H9 (cell line): ENCODE data around the gene ZBTB12. TPM values are rescaled to one million over a fixed set of nuclear protein-coding genes. Genes with fewer than 3 reads are reported as not detected.
"Not testable (repeated sequence)": the region's sequence is repeated elsewhere in the genome, so short reads cannot be mapped to it uniquely, and the experiment has no call there.

ENCODE experiments used
- DNase-seq: peaks from one replicate; pipeline ENCODE4 v3.0.0-alpha.2; 2017
- H2AFZ ChIP-seq: one replicate; pipeline ENCODE4 v1.6.1; 2013; ENCODE audit warnings: mild to moderate bottlenecking, low read length, control low read depth, moderate library complexity
- H2AK5ac ChIP-seq: 2 replicates; pipeline ENCODE4 v1.6.1; 2013; ENCODE audit warnings: low read length, control low read depth, mixed read lengths; ENCODE audit not compliant: insufficient read length
- H2BK120ac ChIP-seq: one replicate; pipeline ENCODE4 v1.6.1; 2013; ENCODE audit warnings: low read depth, mild to moderate bottlenecking, low read length, control low read depth, inconsistent platforms; ENCODE audit not compliant: poor library complexity, severe bottlenecking
- H2BK12ac ChIP-seq: 2 replicates; pipeline ENCODE4 v1.6.1; 2013; ENCODE audit warnings: low read length, control low read depth, mixed read lengths, low read depth; ENCODE audit not compliant: insufficient read length
- H2BK15ac ChIP-seq: 2 replicates; pipeline ENCODE4 v1.6.1; 2013; ENCODE audit warnings: low read depth, low read length, control low read depth
- H2BK20ac ChIP-seq: one replicate; pipeline ENCODE4 v1.6.1; 2013; ENCODE audit warnings: low read depth, mild to moderate bottlenecking, low read length, control low read depth, inconsistent platforms; ENCODE audit not compliant: poor library complexity, severe bottlenecking
- H2BK5ac ChIP-seq: 2 replicates; pipeline ENCODE4 v1.6.1; 2013; ENCODE audit warnings: low read length, control low read depth, mixed read lengths; ENCODE audit not compliant: insufficient read length
- H3K14ac ChIP-seq: 2 replicates; pipeline ENCODE4 v1.6.1; 2013; ENCODE audit warnings: low read length, control low read depth; ENCODE audit not compliant: insufficient read depth
- H3K18ac ChIP-seq: 2 replicates; pipeline ENCODE4 v1.6.1; 2013; ENCODE audit warnings: low read depth, mild to moderate bottlenecking, mixed read lengths, low read length, control low read depth; ENCODE audit not compliant: insufficient read length
- H3K23ac ChIP-seq: 2 replicates; pipeline ENCODE4 v1.6.1; 2013; ENCODE audit warnings: low read length, control low read depth, mixed read lengths, low read depth; ENCODE audit not compliant: insufficient read length
- H3K23me2 ChIP-seq: 2 replicates; pipeline ENCODE4 v1.6.1; 2013; ENCODE audit warnings: low read depth, mild to moderate bottlenecking, mixed read lengths, low read length, control low read depth; ENCODE audit not compliant: insufficient read length, poor library complexity, severe bottlenecking
- H3K27ac ChIP-seq: 2 replicates; pipeline ENCODE4 v1.5.1; 2013; ENCODE audit warnings: low read length, control low read depth, mixed read lengths, low read depth; ENCODE audit not compliant: insufficient read length
- H3K27me3 ChIP-seq: 2 replicates; pipeline ENCODE4 v1.6.1; 2013; ENCODE audit warnings: low read length, control low read depth, inconsistent platforms; ENCODE audit not compliant: insufficient read depth
- H3K4ac ChIP-seq: 2 replicates; pipeline ENCODE4 v1.6.1; 2013; ENCODE audit warnings: low read depth, mild to moderate bottlenecking, control low read depth, inconsistent platforms, low read length, moderate library complexity
- H3K4me1 ChIP-seq: 2 replicates; pipeline ENCODE4 v1.6.1; 2013; ENCODE audit warnings: low read length, control low read depth, inconsistent platforms; ENCODE audit not compliant: insufficient read depth
- H3K4me2 ChIP-seq: 2 replicates; pipeline ENCODE4 v1.6.1; 2013; ENCODE audit warnings: low read length, control low read depth, mixed read lengths; ENCODE audit not compliant: insufficient read length, insufficient read depth
- H3K56ac ChIP-seq: 2 replicates; pipeline ENCODE4 v1.6.1; 2013; ENCODE audit warnings: low read depth, mild to moderate bottlenecking, mixed read lengths, low read length, control low read depth; ENCODE audit not compliant: insufficient read length
- H3K79me1 ChIP-seq: 2 replicates; pipeline ENCODE4 v1.6.1; 2013; ENCODE audit warnings: low read depth, mild to moderate bottlenecking, moderate library complexity, low read length, control low read depth, inconsistent platforms; ENCODE audit not compliant: insufficient read depth, poor library complexity, severe bottlenecking
- H3K79me2 ChIP-seq: 2 replicates; pipeline ENCODE4 v1.6.1; 2013; ENCODE audit warnings: low read length, control low read depth, inconsistent platforms; ENCODE audit not compliant: insufficient read depth
- H3K9ac ChIP-seq: 2 replicates; pipeline ENCODE4 v1.6.1; 2013; ENCODE audit warnings: low read length, control low read depth, mixed read lengths; ENCODE audit not compliant: insufficient read length; ENCODE audit errors: extremely low read depth
- H3K9me3 ChIP-seq: one replicate; pipeline ENCODE4 v1.6.1; 2013; ENCODE audit warnings: low read depth, low read length, inconsistent platforms; ENCODE audit not compliant: control insufficient read depth
- H3T11ph ChIP-seq: one replicate; pipeline ENCODE4 v1.6.1; 2013; ENCODE audit warnings: mild to moderate bottlenecking, low read length, control low read depth, inconsistent platforms
- H4K20me1 ChIP-seq: one replicate; pipeline ENCODE4 v1.6.1; 2013; ENCODE audit not compliant: control insufficient read depth, insufficient read length, insufficient read depth
- H4K5ac ChIP-seq: 2 replicates; pipeline ENCODE4 v1.6.1; 2013; ENCODE audit warnings: low read depth, mild to moderate bottlenecking, mixed read lengths, low read length, control low read depth; ENCODE audit not compliant: insufficient read length
- H4K8ac ChIP-seq: replicated peaks from 2 replicates; pipeline ENCODE4 v1.6.1; 2013; ENCODE audit warnings: low read length, control low read depth, mixed read lengths, low read depth; ENCODE audit not compliant: insufficient read length
- H4K91ac ChIP-seq: 2 replicates; pipeline ENCODE4 v1.6.1; 2013; ENCODE audit warnings: low read depth, mild to moderate bottlenecking, moderate library complexity, mixed read lengths, low read length, control low read depth; ENCODE audit not compliant: insufficient read length
- H3K27ac Mint-ChIP-seq, 3 experiments: 2 replicates in 2 of 3; 3 replicates in 1 of 3; pipeline ENCODE4 v1.8.0; 2020 to 2021; ENCODE audit warnings: mixed read lengths in 3 of 3, mild to moderate bottlenecking in 1 of 3, moderate library complexity in 1 of 3
- H3K27me3 Mint-ChIP-seq: 2 replicates; pipeline ENCODE4 v1.8.0; 2021; ENCODE audit warnings: low read depth, mild to moderate bottlenecking, moderate library complexity, mixed read lengths
- H3K36me3 Mint-ChIP-seq, 3 experiments: 2 replicates in 2 of 3; 3 replicates in 1 of 3; pipeline ENCODE4 v1.8.0; 2020 to 2021; ENCODE audit warnings: low read depth in 3 of 3, mixed read lengths in 3 of 3; ENCODE audit not compliant: insufficient read depth in 1 of 3
- H3K4me1 Mint-ChIP-seq, 2 experiments: 2 replicates each; pipeline ENCODE4 v1.8.0; 2020; ENCODE audit warnings: mixed read lengths in 2 of 2
- H3K4me3 Mint-ChIP-seq, 2 experiments: 2 replicates in 1 of 2; 3 replicates in 1 of 2; pipeline ENCODE4 v1.8.0; 2020 to 2021; ENCODE audit warnings: mild to moderate bottlenecking in 2 of 2, mixed read lengths in 2 of 2, moderate library complexity in 1 of 2
- H3K9me3 Mint-ChIP-seq, 2 experiments: 2 replicates in 1 of 2; 3 replicates in 1 of 2; pipeline ENCODE4 v1.8.0; 2020; ENCODE audit warnings: mild to moderate bottlenecking in 2 of 2, mixed read lengths in 2 of 2, moderate library complexity in 1 of 2
- CTCF ChIP-seq: fragments of 200-600 bp; sonication (generic); conservative IDR thresholded peaks from 3 replicates; pipeline ENCODE4 v1.8.0; 2021; ENCODE audit warnings: antibody characterized with exemption, mild to moderate bottlenecking
- WGBS: extraction: QIAGEN DNeasy Blood & Tissue Kit; methylation state at CpG from one replicate; pipeline ENCODE4 v1.1.7; 2013; ENCODE audit warnings: missing lambda C conversion rate, low lambda C conversion rate, mixed read lengths; ENCODE audit not compliant: insufficient read length; ENCODE audit errors: extremely low coverage; 5-methylcytosine and 5-hydroxymethylcytosine counted together
- total RNA-seq: library from RNA; stranded (reverse); gene quantifications from 2 replicates; pipeline ENCODE4 v1.2.1, GENCODE V29; 2021

The ZBTB12 gene
- total RNA-seq, 1 experiment from 2014 or later, result 31.0 TPM

- Mint-ChIP-seq H3K27ac (no peak overlapping the region), H3K36me3 (no peaks in the 10 kb centered on the region), H3K4me1 (peaks cover 11 to 17% of the 10 kb centered on the region in 2 experiments), H3K4me3 (no peak overlapping the region), H3K9me3 (no peaks in the 10 kb centered on the region), H3K27me3 (peaks cover 1% of the 10 kb centered on the region)
- no peaks in the 10 kb centered on the region for H3K79me1 ChIP-seq
- no peaks in the 10 kb centered on the region for H3K79me2 ChIP-seq
- H2BK20ac ChIP-seq, result no peak overlapping the region
- no peak overlapping the region for H2BK12ac ChIP-seq
- H2AK5ac ChIP-seq, result no peak overlapping the region
- H2BK15ac ChIP-seq, result no peak overlapping the region
- no peak overlapping the region for H4K8ac ChIP-seq
- no peak overlapping the region for H3T11ph ChIP-seq
- H2BK5ac ChIP-seq, result no peak overlapping the region
- no peak overlapping the region for H3K9ac ChIP-seq
- WGBS, result no CpG with 5 or more reads among the region's 4 CpGs
- no peak overlapping the region for H2AFZ ChIP-seq
- no peak overlapping the region for H3K4me2 ChIP-seq
- no peak for TF ChIP-seq CTCF
- no peaks in the 10 kb centered on the region for H3K23me2 ChIP-seq
- no peaks in the 10 kb centered on the region for H3K27me3 ChIP-seq
- H3K18ac ChIP-seq, result no peak overlapping the region
- no peak overlapping the region for H3K14ac ChIP-seq
- H4K20me1 ChIP-seq, result no peaks in the 10 kb centered on the region
- H3K56ac ChIP-seq, result no peak overlapping the region
- no peak overlapping the region for H3K4ac ChIP-seq
- no peak overlapping the region for H2BK120ac ChIP-seq
- no peak for DNase-seq
- no peaks in the 10 kb centered on the region for H3K9me3 ChIP-seq
- no peak overlapping the region for H3K27ac ChIP-seq
- H4K91ac ChIP-seq, result no peak overlapping the region
- H3K4me1 ChIP-seq, result no peaks in the 10 kb centered on the region; the same call in 1 of the 2 replicates
- no peak overlapping the region for H4K5ac ChIP-seq
- no peak overlapping the region for H3K23ac ChIP-seq
Measured at GRCh38 chr6:31908791-31909190, 6.9 kb upstream of the ZBTB12 start.

- not testable (repeated sequence) for H3K18ac ChIP-seq, H3K27ac Mint-ChIP-seq, H3K9ac ChIP-seq, H3K27ac ChIP-seq, DNase-seq, H3T11ph ChIP-seq, H3K79me1 ChIP-seq, H3K4ac ChIP-seq, H3K56ac ChIP-seq, H4K20me1 ChIP-seq, H3K4me1 ChIP-seq, H3K36me3 Mint-ChIP-seq, H3K79me2 ChIP-seq, H3K4me2 ChIP-seq, H2AFZ ChIP-seq, H2AK5ac ChIP-seq, H2BK120ac ChIP-seq, H4K5ac ChIP-seq, H3K23ac ChIP-seq, H3K14ac ChIP-seq, H3K27me3 Mint-ChIP-seq, H2BK20ac ChIP-seq, H3K9me3 ChIP-seq, H4K91ac ChIP-seq, H3K9me3 Mint-ChIP-seq, H2BK12ac ChIP-seq, H3K4me3 Mint-ChIP-seq, H3K27me3 ChIP-seq, H4K8ac ChIP-seq, H2BK5ac ChIP-seq, H2BK15ac ChIP-seq, H3K23me2 ChIP-seq
- WGBS, result no CpG with 5 or more reads among the region's 5 CpGs
- H3K4me1 Mint-ChIP-seq, result peaks cover 11 to 17% of the 10 kb centered on the region in 2 experiments
Measured at GRCh38 chr6:31908255-31908654, 6.4 kb upstream of the ZBTB12 start.
